Panc1 (cell line): ENCODE data around the gene ZDHHC14. TPM values are rescaled to one million over a fixed set of nuclear protein-coding genes. Genes with fewer than 3 reads are reported as not detected.

ENCODE experiments used
- ATAC-seq: fragments of 200-7000 bp; cut with Tn5 transposase; 2 replicates; pipeline ENCODE4 v1.9.1; 2020; ENCODE audit warnings: mild to moderate bottlenecking, moderate library complexity
- BruUV-seq: library from RNA; stranded (reverse); fragments of 400-500 nt; replicated peaks from 2 replicates; lab custom pipeline; 2021; lab: Mats Ljungman, UMichigan
- CTCF ChIA-PET: fragments of 300-600 bp; sonication (Branson Sonifier 250); formaldehyde crosslinking; loops from one replicate; lab custom pipeline; 2022; ENCODE audit warnings: antibody characterized with exemption; lab: Charles Lee
- POLR2A ChIA-PET: fragments of 300-600 bp; sonication (Branson Sonifier 250); formaldehyde crosslinking; loops from one replicate; lab custom pipeline; 2022; ENCODE audit warnings: antibody characterized with exemption; lab: Charles Lee
- DNase-seq: peaks from one replicate; pipeline ENCODE4 v3.0.0-alpha.2; 2010; ENCODE audit warnings: low read depth, low spot score
- H3K27ac ChIP-seq: 2 replicates; pipeline ENCODE4 v1.5.1; 2011; ENCODE audit warnings: mild to moderate bottlenecking, low read length, inconsistent platforms
- H3K27me3 ChIP-seq: fragments of 200-500 bp; sonication (Bioruptor generic); 2 replicates; pipeline ENCODE4 v1.6.0; 2014; ENCODE audit warnings: low read length, inconsistent platforms; ENCODE audit not compliant: control insufficient read depth, insufficient read depth
- H3K36me3 ChIP-seq: fragments of 200-500 bp; sonication (Bioruptor generic); 2 replicates; pipeline ENCODE4 v1.5.1; 2014; ENCODE audit warnings: inconsistent platforms, mild to moderate bottlenecking, low read length, moderate library complexity; ENCODE audit not compliant: control insufficient read depth, insufficient read depth
- H3K4me1 ChIP-seq: 2 replicates; pipeline ENCODE4 v1.5.1; 2011; ENCODE audit warnings: inconsistent platforms, mild to moderate bottlenecking, low read length, moderate library complexity; ENCODE audit not compliant: control insufficient read depth, insufficient read depth
- H3K4me3 ChIP-seq, 2 experiments: 2 replicates each; pipeline ENCODE4 v1.5.1; 2011 to 2012; ENCODE audit warnings: low read depth in 2 of 2, low read length in 2 of 2, mild to moderate bottlenecking in 2 of 2, inconsistent platforms in 1 of 2, moderate library complexity in 1 of 2
- H3K9me3 ChIP-seq: fragments of 200-500 bp; sonication (Bioruptor generic); 2 replicates; pipeline ENCODE4 v1.5.1; 2014; ENCODE audit warnings: low read depth, mild to moderate bottlenecking, inconsistent platforms, low read length, moderate library complexity; ENCODE audit not compliant: control insufficient read depth, insufficient read depth
- POLR2AphosphoS5 ChIP-seq: IDR thresholded peaks from 2 replicates; pipeline ENCODE4 v1.6.1; 2012; ENCODE audit warnings: mild to moderate bottlenecking, low read depth, low read length, moderate library complexity
- REST ChIP-seq, 2 experiments: IDR thresholded peaks; 2 replicates each; pipeline ENCODE4 v1.6.1; 2011 to 2012; ENCODE audit warnings: low read depth in 2 of 2, control low read depth in 1 of 2, low read length in 1 of 2, mild to moderate bottlenecking in 1 of 2, moderate library complexity in 1 of 2; ENCODE audit not compliant: insufficient read depth in 1 of 2
- SIN3A ChIP-seq: IDR thresholded peaks from 2 replicates; pipeline ENCODE4 v1.6.1; 2012; ENCODE audit warnings: low read depth, mild to moderate bottlenecking, low read length, moderate library complexity, borderline replicate concordance; ENCODE audit not compliant: insufficient read depth
- TCF7L2 ChIP-seq: IDR thresholded peaks from 2 replicates; pipeline ENCODE4 v1.6.1; 2011; ENCODE audit warnings: mild to moderate bottlenecking, low read depth, low read length, inconsistent platforms
- in situ Hi-C: cut with HindIII; loops from 2 replicates; pipeline ENCODE4 v1.10.0; 2016; ENCODE audit warnings: low sequenced_read_pairs, low pct_unique_long_range_greater_than_20kb
- intact Hi-C: fragments of 100-400 bp; cut with micrococcal nuclease; formaldehyde crosslinking; loops from one replicate; pipeline ENCODE4 v1.10.0; 2022; ENCODE audit not compliant: unreplicated experiment
- total RNA-seq: library from RNA; stranded (reverse); gene quantifications from one replicate; pipeline ENCODE4 v1.2.1, GENCODE V29; 2021; ENCODE audit not compliant: unreplicated experiment
- TF ChIP-seq, protein P1 (sequence below): fragments of 450-650 bp; IDR thresholded peaks from 2 replicates; pipeline ENCODE4 v1.5.1; 2017; ENCODE audit warnings: mild to moderate bottlenecking

The ZDHHC14 gene
- total RNA-seq, 1 experiment from 2014 or later = 19.9 TPM

DNA sequence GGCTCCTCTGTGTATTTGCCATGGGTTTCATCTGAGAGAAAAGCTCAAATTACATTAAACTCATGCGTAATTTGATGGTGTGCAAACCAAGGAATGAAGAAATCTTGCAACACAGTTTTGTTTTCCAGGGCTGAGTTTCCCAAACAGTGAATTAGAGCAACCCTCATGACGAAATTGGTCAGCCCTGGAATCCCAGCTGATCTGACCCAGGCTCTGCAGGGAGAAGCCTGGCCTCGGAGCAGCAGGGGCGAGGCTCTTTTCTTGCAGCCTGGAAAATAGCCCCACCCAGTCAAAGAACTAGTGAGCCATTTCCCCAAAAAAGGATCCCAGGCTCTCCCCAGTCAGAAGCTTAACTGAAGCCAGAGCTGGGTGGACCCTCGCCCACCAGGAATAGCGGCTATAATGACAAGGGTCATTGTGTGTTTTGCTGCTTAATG lies 334.8 kb downstream of the ZDHHC14 start:
- CTCF ChIA-PET = no interaction called here
- Histone ChIP-seq H3K36me3 (no peaks in the 10 kb centered on the region), H3K4me3 (no peak overlapping the region), H3K27ac (no peak overlapping the region), H3K27me3 (no peaks in the 10 kb centered on the region), H3K9me3 (no peaks in the 10 kb centered on the region), H3K4me1 (no peaks in the 10 kb centered on the region)
- DNase-seq (no peak), ATAC-seq (no peak)
- intact Hi-C loops (no loop called here), in situ Hi-C loops (no loop called here)
- POLR2A ChIA-PET = no interaction called here
- BruUV-seq = no TSS peak
- TF ChIP-seq REST (IDR thresholded peaks at IDR 0.05; ENCODE audit: insufficient read depth in 1 of 2, low read depth in 2 of 2, low read length in 1 of 2) (no peak), TCF7L2 (no peak), SIN3A (no peak)

DNA sequence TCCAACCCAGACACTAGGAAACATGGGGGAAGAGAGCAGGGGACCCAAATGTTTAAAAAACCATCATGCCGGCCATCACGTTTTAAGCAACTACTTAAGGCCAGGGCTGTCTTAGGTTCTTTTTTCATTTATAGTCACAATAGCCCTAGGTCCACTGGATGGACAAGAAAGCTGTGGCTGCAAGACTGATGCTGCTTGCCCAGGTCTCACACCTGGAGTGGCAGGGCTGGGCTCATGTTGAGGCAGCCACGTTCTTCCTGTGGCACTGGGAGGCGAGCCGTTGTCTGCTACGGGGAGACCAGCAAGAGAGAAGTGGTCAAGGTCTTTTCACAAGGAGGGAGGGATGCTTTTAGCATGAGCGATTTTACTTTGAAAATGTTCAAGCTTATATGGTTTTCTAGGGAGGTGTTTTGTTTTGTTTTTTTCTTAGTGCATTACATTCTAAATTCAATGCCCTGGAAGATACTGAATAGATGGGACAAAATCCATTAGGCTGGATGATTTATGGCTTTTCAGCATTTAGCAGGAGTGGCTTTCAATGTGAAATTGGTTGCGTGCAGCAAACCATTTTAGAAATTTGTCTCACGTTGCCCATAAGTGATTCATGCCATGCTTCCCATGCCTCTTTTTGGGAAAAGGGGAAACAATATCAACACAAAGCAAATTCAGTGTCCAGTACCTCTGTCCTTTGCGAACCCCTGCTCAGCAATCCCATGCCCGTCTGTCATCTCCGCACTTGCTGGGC lies 335.4 kb downstream of the ZDHHC14 start:
- in situ Hi-C loops = no loop called here
- no peaks in the 10 kb centered on the region for H3K36me3 ChIP-seq
- ATAC-seq (no peak), DNase-seq (no peak)
- no peak overlapping the region for H3K27ac ChIP-seq
- no peak overlapping the region for H3K4me3 ChIP-seq
- intact Hi-C loops = no loop called here
- TF ChIP-seq TCF7L2 = no peak
- TF ChIP-seq, protein P1, sequence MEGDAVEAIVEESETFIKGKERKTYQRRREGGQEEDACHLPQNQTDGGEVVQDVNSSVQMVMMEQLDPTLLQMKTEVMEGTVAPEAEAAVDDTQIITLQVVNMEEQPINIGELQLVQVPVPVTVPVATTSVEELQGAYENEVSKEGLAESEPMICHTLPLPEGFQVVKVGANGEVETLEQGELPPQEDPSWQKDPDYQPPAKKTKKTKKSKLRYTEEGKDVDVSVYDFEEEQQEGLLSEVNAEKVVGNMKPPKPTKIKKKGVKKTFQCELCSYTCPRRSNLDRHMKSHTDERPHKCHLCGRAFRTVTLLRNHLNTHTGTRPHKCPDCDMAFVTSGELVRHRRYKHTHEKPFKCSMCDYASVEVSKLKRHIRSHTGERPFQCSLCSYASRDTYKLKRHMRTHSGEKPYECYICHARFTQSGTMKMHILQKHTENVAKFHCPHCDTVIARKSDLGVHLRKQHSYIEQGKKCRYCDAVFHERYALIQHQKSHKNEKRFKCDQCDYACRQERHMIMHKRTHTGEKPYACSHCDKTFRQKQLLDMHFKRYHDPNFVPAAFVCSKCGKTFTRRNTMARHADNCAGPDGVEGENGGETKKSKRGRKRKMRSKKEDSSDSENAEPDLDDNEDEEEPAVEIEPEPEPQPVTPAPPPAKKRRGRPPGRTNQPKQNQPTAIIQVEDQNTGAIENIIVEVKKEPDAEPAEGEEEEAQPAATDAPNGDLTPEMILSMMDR = no peak
- TF ChIP-seq SIN3A = no peak
- TF ChIP-seq POLR2AphosphoS5 = no peak
- no peak for TF ChIP-seq REST (IDR thresholded peaks at IDR 0.05; ENCODE audit: insufficient read depth in 1 of 2, low read depth in 2 of 2, low read length in 1 of 2)
- POLR2A ChIA-PET = interaction anchor here (0.6 kb wide), 2 partner anchors 92 to 174 kb away, joined by 3 read pairs; no protein-coding TSS in a partner anchor
- no peaks in the 10 kb centered on the region for H3K4me1 ChIP-seq
- no peaks in the 10 kb centered on the region for H3K27me3 ChIP-seq
- no peaks in the 10 kb centered on the region for H3K9me3 ChIP-seq
- CTCF ChIA-PET = no interaction called here
- BruUV-seq = no TSS peak
